Kidney (tissue), 14 donors: Measurements from ENCODE around the gene FER. TPM values are rescaled to one million over a fixed set of nuclear protein-coding genes. Genes with fewer than 3 reads are reported as not detected.

Source experiments
- DNase-seq, 5 donors: peaks; one replicate each; pipeline ENCODE4 v3.0.0-alpha.2; 2013 to 2020
- FAIRE-seq: peaks from 2 replicates; lab custom pipeline; 2012; peaks lifted over from hg19 to GRCh38; lab: Jason Lieb, UNC
- H3K27ac ChIP-seq, 2 donors: one replicate each; pipeline ENCODE4 v1.7.0; 2013; ENCODE audit warnings: low read depth in 2 of 2, low read length in 2 of 2, inconsistent platforms in 1 of 2
- H3K27me3 ChIP-seq: one replicate; pipeline ENCODE4 v1.7.1; 2013; ENCODE audit warnings: low read length, inconsistent platforms; ENCODE audit not compliant: control insufficient read depth, insufficient read depth
- H3K36me3 ChIP-seq, 3 donors: one replicate each; pipeline versions ENCODE4 v1.7.0 to v1.7.1; 2013; ENCODE audit warnings: low read length in 3 of 3, control low read depth in 1 of 3, inconsistent platforms in 1 of 3; ENCODE audit not compliant: insufficient read depth in 3 of 3, control insufficient read depth in 2 of 3
- H3K4me1 ChIP-seq, 3 donors: one replicate each; pipeline versions ENCODE4 v1.7.0 to v1.7.1; 2013; ENCODE audit warnings: low read length in 3 of 3, inconsistent platforms in 1 of 3, low read depth in 1 of 3; ENCODE audit not compliant: control insufficient read depth in 2 of 3, insufficient read depth in 2 of 3
- H3K4me3 ChIP-seq, 3 donors: one replicate each; pipeline versions ENCODE4 v1.7.0 to v1.8.1; 2013; ENCODE audit warnings: low read length in 3 of 3, control low read depth in 1 of 3, inconsistent platforms in 1 of 3
- H3K9ac ChIP-seq, 3 donors: one replicate each; pipeline versions ENCODE4 v1.7.0 to v1.7.1; 2013; ENCODE audit warnings: low read length in 3 of 3, control low read depth in 1 of 3, inconsistent platforms in 1 of 3
- H3K9me3 ChIP-seq, 3 donors: one replicate each; pipeline versions ENCODE4 v1.7.0 to v1.7.1; 2013; ENCODE audit warnings: low read length in 3 of 3, control low read depth in 1 of 3, inconsistent platforms in 1 of 3; ENCODE audit not compliant: control insufficient read depth in 2 of 3, insufficient read depth in 1 of 3
- intact Hi-C: fragments of 100-400 bp; cut with DNase I; formaldehyde crosslinking; loops from one replicate; pipeline ENCODE4 v1.11.1; 2022
- polyA plus RNA-seq: library from polyadenylated mRNA; stranded (reverse); fragments of 350-450 nt; fragmentation: Illumina TruSeq; extraction: RNeasy Lipid Tissue Mini Kit (QIAGEN cat#74804); gene quantifications from one replicate; pipeline ENCODE4 v1.2.3, GENCODE V29; 2014; ENCODE audit warnings: low read depth, low replicate concordance; ENCODE audit not compliant: insufficient read depth
- total RNA-seq: library from RNA; stranded (reverse); fragmentation: NEBNext Ultra II Directional; extraction: Animal tissue kit (Norgen Biotek cat#: 25700); gene quantifications from one replicate; pipeline ENCODE4 v1.2.1, GENCODE V29; 2021
- TF ChIP-seq, protein P1 (sequence below): IDR thresholded peaks from 3 replicates; pipeline ENCODE4 v1.5.1; 2012; ENCODE audit warnings: mild to moderate bottlenecking, moderate library complexity, borderline replicate concordance; ENCODE audit not compliant: insufficient read depth; ENCODE audit errors: extremely low read depth
- donor health status: control.
- donor health status: control.
- donor health status: control.
- donor health status: control.
- donor health status: control.
- donor health status: DM: yes; HTN: yes; CAD: no.
- donor health status: Normal renal cell carcinoma (clear cell type).

FER gene
- total and polyA plus RNA-seq, 2 donors from 2014 or later, result 2.1 to 38.2 TPM

DNA sequence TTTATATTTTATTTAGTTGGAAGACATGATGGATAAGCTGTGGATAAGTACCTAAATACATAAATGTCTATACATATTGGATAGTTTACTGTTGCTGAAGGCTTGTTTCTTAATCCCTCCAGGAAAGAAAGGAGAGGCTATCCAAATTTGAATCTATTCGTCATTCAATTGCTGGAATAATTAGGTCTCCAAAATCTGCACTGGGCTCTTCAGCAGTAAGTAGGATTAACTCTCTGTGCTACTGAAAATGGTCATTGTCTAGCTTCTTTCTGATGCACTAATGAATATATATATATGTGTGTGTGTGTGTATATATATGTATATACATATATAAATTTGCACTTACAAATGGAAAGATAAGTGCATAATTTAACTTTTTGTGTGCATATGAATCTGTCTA, 198.3 kb downstream of the FER start:
- no peaks in the 10 kb centered on the region for H3K36me3 ChIP-seq
- H3K27ac ChIP-seq, result no peak overlapping the region
- no peaks in the 10 kb centered on the region for H3K9me3 ChIP-seq
- TF ChIP-seq, protein P1, sequence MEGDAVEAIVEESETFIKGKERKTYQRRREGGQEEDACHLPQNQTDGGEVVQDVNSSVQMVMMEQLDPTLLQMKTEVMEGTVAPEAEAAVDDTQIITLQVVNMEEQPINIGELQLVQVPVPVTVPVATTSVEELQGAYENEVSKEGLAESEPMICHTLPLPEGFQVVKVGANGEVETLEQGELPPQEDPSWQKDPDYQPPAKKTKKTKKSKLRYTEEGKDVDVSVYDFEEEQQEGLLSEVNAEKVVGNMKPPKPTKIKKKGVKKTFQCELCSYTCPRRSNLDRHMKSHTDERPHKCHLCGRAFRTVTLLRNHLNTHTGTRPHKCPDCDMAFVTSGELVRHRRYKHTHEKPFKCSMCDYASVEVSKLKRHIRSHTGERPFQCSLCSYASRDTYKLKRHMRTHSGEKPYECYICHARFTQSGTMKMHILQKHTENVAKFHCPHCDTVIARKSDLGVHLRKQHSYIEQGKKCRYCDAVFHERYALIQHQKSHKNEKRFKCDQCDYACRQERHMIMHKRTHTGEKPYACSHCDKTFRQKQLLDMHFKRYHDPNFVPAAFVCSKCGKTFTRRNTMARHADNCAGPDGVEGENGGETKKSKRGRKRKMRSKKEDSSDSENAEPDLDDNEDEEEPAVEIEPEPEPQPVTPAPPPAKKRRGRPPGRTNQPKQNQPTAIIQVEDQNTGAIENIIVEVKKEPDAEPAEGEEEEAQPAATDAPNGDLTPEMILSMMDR, result no peak
- H3K4me1 ChIP-seq, result no peaks in the 10 kb centered on the region
- DNase-seq, result no peak
- H3K27me3 ChIP-seq, result no peaks in the 10 kb centered on the region
- H3K9ac ChIP-seq, result no peak overlapping the region
- intact Hi-C loops, result no loop called here
- FAIRE-seq, result no peak
- no peak overlapping the region for H3K4me3 ChIP-seq

DNA sequence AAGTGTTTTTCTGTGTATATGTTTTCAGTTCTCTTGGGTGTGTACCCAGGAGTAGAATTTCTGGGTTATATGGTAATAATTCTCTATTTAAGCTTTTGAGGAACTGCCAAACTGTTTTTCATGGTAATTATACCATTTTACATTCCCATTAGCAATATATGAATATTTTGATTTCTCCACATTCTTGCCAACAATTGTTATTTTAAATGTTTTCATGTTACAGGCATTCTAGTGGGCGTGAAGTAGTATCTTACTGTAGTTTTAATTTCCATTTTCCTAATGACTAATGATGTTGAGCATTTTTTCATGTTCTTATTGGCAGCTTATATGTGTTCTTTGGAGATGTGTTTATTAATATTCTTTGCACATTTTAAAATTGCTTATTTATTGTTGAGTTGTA, 199.5 kb downstream of the FER start:
- FAIRE-seq (no peak), DNase-seq (no peak)
- Histone ChIP-seq H3K4me1 (no peaks in the 10 kb centered on the region), H3K4me3 (no peak overlapping the region), H3K27me3 (no peaks in the 10 kb centered on the region), H3K27ac (no peak overlapping the region), H3K9ac (no peak overlapping the region), H3K9me3 (no peaks in the 10 kb centered on the region), H3K36me3 (no peaks in the 10 kb centered on the region)
- intact Hi-C loops, result no loop called here
- TF ChIP-seq, protein P1, result no peak

DNA sequence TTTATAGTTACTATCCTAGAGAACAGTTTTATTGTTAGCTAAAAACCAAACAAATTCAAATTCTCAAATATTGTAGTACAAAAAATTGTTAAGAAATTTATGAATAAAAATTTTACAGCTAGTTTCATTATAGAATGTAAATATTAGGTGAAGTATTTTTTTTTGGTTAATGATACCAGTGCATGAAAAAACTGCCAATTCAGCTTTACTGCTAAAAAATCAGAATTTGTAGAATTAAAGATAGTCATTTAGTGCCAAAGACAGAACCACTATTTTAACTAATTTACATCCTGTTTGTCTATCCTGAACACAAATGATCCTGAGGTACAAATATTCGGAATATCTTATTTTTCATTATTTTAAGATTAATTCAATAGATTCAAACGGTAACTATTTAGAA, 202.6 kb downstream of the FER start:
- Histone ChIP-seq H3K9me3 (no peaks in the 10 kb centered on the region), H3K27ac (no peak overlapping the region), H3K27me3 (no peaks in the 10 kb centered on the region), H3K36me3 (no peaks in the 10 kb centered on the region), H3K9ac (no peak overlapping the region), H3K4me3 (no peak overlapping the region), H3K4me1 (no peaks in the 10 kb centered on the region)
- TF ChIP-seq, protein P1, result no peak
- intact Hi-C loops, result no loop called here
- FAIRE-seq (no peak), DNase-seq (no peak)

- H3K9me3 ChIP-seq, result no peaks in the 10 kb centered on the region
- TF ChIP-seq, protein P1, result no peak
- H3K9ac ChIP-seq, result no peak overlapping the region
- no peaks in the 10 kb centered on the region for H3K4me1 ChIP-seq
- DNase-seq (no peak), FAIRE-seq (no peak)
- H3K27me3 ChIP-seq, result no peaks in the 10 kb centered on the region
- no peaks in the 10 kb centered on the region for H3K36me3 ChIP-seq
- intact Hi-C loops, result no loop called here
- H3K27ac ChIP-seq, result no peak overlapping the region
- H3K4me3 ChIP-seq, result no peak overlapping the region
Observed at GRCh38 chr5:108953940-108954339, 206.2 kb downstream of the FER start.
